Astrocyte (in vitro differentiated cells and primary cell): ENCODE results near the gene L3MBTL1.

Source experiments
- CTCF ChIP-seq: IDR thresholded peaks from 2 replicates; pipeline ENCODE4 v1.5.1; 2011; ENCODE audit warnings: low read depth, mild to moderate bottlenecking, inconsistent platforms, low read length, moderate library complexity; ENCODE audit not compliant: insufficient read depth
- EZH2 ChIP-seq: IDR thresholded peaks from 2 replicates; pipeline ENCODE4 v1.6.1; 2012; ENCODE audit warnings: mild to moderate bottlenecking, low read length, inconsistent platforms; ENCODE audit not compliant: insufficient read depth

GRCh38 chr20:43525021-43525420, 17.5 kb downstream of the L3MBTL1 start:
- TF ChIP-seq EZH2 (no peak), CTCF (no peak)
